Left lobe of liver (tissue), 2 donors: ENCODE data around the gene MLIP. TPM values are rescaled to one million over a fixed set of nuclear protein-coding genes. Genes with fewer than 3 reads are reported as not detected.
"Not testable (repeated sequence)": the region's sequence is repeated elsewhere in the genome, so short reads cannot be mapped to it uniquely, and the experiment has no call there.

Experiments
- ATAC-seq: fragments of 200-7000 bp; cut with Tn5 transposase; one replicate; pipeline ENCODE4 v1.9.1; 2020; ENCODE audit warnings: mild to moderate bottlenecking, moderate library complexity
- DNase-seq: peaks from one replicate; pipeline ENCODE4 v3.0.0-alpha.2; 2020; ENCODE audit warnings: low spot score
- total RNA-seq: library from RNA; stranded (reverse); gene quantifications from one replicate; pipeline ENCODE4 v1.2.1, GENCODE V29; 2021
- donor health status: DM: no; HTN: no; CAD: no; lungs with moderate emphysema.
- donor health status: DM: no; HTN: yes; CAD: no.

The MLIP gene
- total RNA-seq, 1 donor from 2014 or later, result 18.4 TPM

GRCh38 chr6:54216336-54216735 is 105.1 kb downstream of the MLIP start:
- DNase-seq, result no peak
- ATAC-seq, result no peak

DNA sequence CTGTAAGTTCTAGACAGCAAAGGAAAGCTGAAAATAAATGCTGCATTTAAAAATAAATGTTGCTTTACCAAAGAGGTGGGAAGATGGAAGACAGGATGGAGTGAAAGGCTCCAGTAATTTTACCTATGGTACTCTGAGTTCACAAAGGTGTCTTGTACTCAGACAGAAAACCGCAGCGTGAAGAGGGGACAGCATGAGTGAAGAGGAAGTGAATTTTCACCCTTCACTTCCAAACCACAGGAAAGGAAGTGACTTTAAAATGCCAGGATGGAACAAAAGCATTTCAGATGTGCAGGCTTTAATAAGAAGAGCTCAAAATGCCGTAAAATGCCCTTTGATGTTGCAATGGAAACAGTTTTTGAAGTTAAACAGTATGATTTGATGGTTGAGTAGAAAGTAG is 105.8 kb downstream of the MLIP start:
- DNase-seq (no peak), ATAC-seq (no peak)

- no peak for DNase-seq
- peak; percentile 39 for ATAC-seq
Measured at GRCh38 chr6:54222217-54222616, 111.0 kb downstream of the MLIP start.

GRCh38 chr6:54232703-54233102 is 121.5 kb downstream of the MLIP start:
- ATAC-seq (no peak), DNase-seq (no peak)

- ATAC-seq (no peak), DNase-seq (no peak)
Measured at GRCh38 chr6:54234539-54234938, 123.3 kb downstream of the MLIP start.

DNA sequence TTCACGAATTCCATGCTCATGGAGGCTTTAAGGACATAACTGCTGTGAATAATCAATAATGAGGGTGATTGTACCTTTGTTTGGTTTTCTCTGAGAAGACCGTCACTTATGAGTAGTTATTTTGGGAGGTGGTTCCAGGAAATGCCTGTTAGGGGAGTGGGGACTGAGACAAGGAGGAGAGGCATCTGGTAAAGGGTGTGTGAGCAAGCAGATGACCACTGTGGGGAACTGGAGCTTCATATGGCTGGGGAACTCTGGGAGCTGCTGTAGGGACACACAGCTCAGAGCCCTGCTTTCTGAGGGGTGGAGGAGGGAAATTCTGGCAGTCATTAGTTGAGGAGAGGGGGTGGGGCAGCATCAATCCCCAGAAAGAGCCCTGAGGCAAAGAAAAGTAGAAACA is 125.7 kb downstream of the MLIP start:
- DNase-seq, result no peak
- ATAC-seq, result no peak

DNA sequence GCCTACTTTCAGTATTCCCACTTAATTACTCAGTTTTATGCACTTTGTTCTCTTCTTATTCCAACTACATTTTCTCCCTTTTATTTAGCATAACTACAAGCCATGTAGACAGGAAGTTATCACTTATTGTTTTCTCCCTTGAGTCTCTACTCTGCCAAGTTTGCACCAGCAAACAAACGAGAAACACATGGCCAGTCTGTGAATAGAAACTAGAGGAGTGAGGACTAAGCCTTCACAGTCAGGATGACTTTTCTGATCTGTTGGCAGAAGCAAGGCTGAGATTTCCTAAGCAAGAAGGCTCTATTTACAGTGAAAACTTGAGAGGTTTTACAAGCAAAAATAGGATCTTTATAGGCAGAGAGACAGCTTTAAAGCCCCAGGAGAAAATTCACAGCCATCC is 127.2 kb downstream of the MLIP start:
- DNase-seq (no peak), ATAC-seq (no peak)

DNA sequence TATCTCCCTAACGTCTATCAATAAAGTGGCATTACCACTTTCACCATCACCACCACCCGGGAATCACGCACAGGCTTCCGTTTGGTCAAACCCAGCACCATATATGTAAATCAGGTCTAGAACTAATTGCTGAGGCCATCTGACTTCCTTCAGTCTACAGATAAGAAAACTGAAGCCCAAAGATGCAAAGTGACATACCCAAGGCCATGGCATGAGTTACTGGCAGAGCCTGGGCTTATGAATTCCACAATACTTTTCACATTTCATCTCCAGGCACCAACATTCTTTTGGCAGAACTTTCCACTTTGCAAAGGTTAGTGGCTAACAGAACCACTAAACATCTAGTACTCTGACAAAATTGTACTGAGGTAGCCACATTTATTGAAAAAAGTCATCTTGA is 132.5 kb downstream of the MLIP start:
- ATAC-seq (no peak), DNase-seq (no peak)

DNA sequence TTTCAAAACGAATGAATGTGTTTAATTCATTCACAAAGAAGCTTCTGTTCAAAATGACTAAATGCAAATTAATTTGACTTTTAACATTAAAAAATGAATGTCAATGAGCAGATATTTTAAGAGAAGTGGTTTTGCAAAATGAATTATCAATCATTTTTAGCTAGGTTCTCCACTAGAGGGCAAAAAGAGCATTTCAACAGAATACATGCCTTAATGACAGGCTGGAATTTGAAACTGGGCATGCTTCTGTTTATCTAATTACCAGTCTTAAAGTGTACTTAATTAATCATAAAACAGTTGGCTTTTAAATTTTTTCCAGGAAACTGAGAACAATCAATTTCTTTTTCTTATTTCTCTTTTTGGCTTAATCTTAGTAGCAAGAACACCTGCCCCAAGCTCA is 133.2 kb downstream of the MLIP start:
- DNase-seq (no peak), ATAC-seq (peak; percentile 66)

- ATAC-seq, result no peak
- DNase-seq, result no peak
Measured at GRCh38 chr6:54245265-54245664, 134.0 kb downstream of the MLIP start.

- DNase-seq, result no peak
- ATAC-seq, result no peak
Measured at GRCh38 chr6:54248319-54248718, 137.1 kb downstream of the MLIP start.

- ATAC-seq (no peak), DNase-seq (no peak)
Measured at GRCh38 chr6:54248994-54249393, 137.8 kb downstream of the MLIP start.

- ATAC-seq, DNase-seq: not testable (repeated sequence)
Measured at GRCh38 chr6:54249812-54250211, 138.6 kb downstream of the MLIP start.

GRCh38 chr6:54252496-54252895 is 141.3 kb downstream of the MLIP start:
- DNase-seq, result no peak
- ATAC-seq, result no peak

DNA sequence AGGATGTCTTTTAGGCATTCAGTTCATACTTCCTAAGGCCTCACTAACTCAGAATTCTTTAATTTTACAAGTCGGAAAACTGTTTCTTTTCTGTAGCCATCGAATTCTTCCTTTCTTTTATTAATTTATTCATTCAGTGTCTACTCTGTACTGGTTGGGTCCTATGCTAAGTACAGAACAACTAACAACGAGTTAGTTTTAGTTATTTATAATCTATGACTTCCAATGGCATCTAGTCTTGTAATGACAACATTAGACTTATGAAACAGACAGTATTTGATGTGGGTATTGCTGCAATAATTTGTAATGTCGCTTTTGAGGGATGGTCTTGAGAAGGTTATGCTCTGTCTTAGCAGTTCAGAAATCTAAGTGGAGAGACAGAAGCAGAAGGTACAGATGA is 141.7 kb downstream of the MLIP start:
- ATAC-seq, result no peak
- no peak for DNase-seq

GRCh38 chr6:54254886-54255285 is 143.6 kb downstream of the MLIP start:
- ATAC-seq (no peak), DNase-seq (no peak)

- DNase-seq (no peak), ATAC-seq (no peak)
Measured at GRCh38 chr6:54255886-54256285, 144.6 kb downstream of the MLIP start.

- ATAC-seq (no peak), DNase-seq (no peak)
Measured at GRCh38 chr6:54260025-54260424, 148.8 kb downstream of the MLIP start.

GRCh38 chr6:54262499-54262898 is 151.3 kb downstream of the MLIP start:
- no peak for DNase-seq
- no peak for ATAC-seq

GRCh38 chr6:54262971-54263370 is 151.7 kb downstream of the MLIP start:
- no peak for DNase-seq
- ATAC-seq, result no peak

GRCh38 chr6:54264581-54265272 is 153.5 kb downstream of the MLIP start:
- no peak for ATAC-seq
- no peak for DNase-seq

DNA sequence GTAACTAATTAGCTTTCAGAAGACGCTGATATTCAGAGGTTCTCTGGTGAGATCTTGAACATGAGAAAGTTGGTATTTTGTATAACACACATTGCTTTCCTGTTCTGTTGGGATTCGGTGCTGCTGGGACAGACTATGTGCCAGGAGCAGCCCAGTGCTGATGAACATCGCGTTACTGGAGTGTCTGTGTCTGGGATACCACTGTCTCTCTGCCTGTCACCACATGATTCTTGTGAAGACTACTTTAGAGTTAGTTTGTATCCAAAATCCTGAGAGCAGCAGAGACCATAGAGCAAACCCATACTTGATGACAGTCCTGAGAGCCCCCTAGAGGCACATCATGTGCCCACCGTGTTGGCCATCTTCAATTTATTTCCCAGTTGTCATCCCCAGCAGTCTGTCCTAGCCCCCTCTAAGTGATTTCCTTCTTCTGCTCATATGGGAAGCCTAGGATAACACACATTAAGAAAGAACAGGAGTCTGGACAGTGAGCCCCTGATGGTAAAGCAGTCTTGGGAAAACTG is 155.2 kb downstream of the MLIP start:
- ATAC-seq, result no peak
- DNase-seq, result no peak

GRCh38 chr6:54267798-54268197 is 156.6 kb downstream of the MLIP start:
- DNase-seq (no peak), ATAC-seq (peak; percentile 85)
